CD4-positive, alpha-beta memory T cell (primary cell): ENCODE measurements around the gene BLOC1S4. TPM values are rescaled to one million over a fixed set of nuclear protein-coding genes. Genes with fewer than 3 reads are reported as not detected.

Source experiments
- CTCF ChIA-PET: fragments of 350-600 bp; sonication (Branson Sonifier 250); formaldehyde crosslinking; loops from one replicate; lab custom pipeline; 2021; ENCODE audit warnings: inconsistent platforms; ENCODE audit not compliant: partially characterized antibody; lab: Charles Lee
- POLR2A ChIA-PET: fragments of 350-600 bp; sonication (Branson Sonifier 250); formaldehyde crosslinking; loops from one replicate; lab custom pipeline; 2021; ENCODE audit not compliant: partially characterized antibody; lab: Charles Lee
- DNase-seq, 5 donors: peaks; one replicate each; pipeline versions ENCODE4 v3.0.0 to v3.0.0-alpha.2; 2020 to 2022; ENCODE audit warnings: mixed read lengths in 1 of 5
- H3K27ac ChIP-seq: one replicate; pipeline ENCODE4 v1.7.0; 2013; ENCODE audit warnings: low read depth, low read length
- H3K27me3 ChIP-seq: 2 replicates; pipeline ENCODE4 v1.7.0; 2013; ENCODE audit warnings: mild to moderate bottlenecking, low read length, moderate library complexity; ENCODE audit not compliant: insufficient read depth
- H3K36me3 ChIP-seq: 2 replicates; pipeline ENCODE4 v1.7.0; 2013; ENCODE audit warnings: mild to moderate bottlenecking, low read length, moderate library complexity; ENCODE audit not compliant: insufficient read depth
- H3K4me1 ChIP-seq: 2 replicates; pipeline ENCODE4 v1.7.0; 2013; ENCODE audit warnings: mild to moderate bottlenecking, low read length, moderate library complexity; ENCODE audit not compliant: insufficient read depth
- H3K4me3 ChIP-seq, 2 donors: one replicate each; pipeline ENCODE4 v1.7.0; 2013; ENCODE audit warnings: low read length in 2 of 2, mild to moderate bottlenecking in 1 of 2
- H3K9me3 ChIP-seq, 2 donors: one replicate each; pipeline ENCODE4 v1.7.0; 2013; ENCODE audit warnings: low read length in 2 of 2, control low read depth in 1 of 2; ENCODE audit not compliant: control insufficient read depth in 1 of 2
- H3K27ac Mint-ChIP-seq, 7 donors: one replicate each; pipeline ENCODE4 v1.8.0; 2020 to 2021; ENCODE audit warnings: mixed read lengths in 7 of 7, mild to moderate bottlenecking in 6 of 7, inconsistent platforms in 3 of 7, moderate library complexity in 3 of 7
- H3K27me3 Mint-ChIP-seq, 2 donors: one replicate each; pipeline ENCODE4 v1.8.0; 2020 to 2021; ENCODE audit warnings: mixed read lengths in 2 of 2
- H3K36me3 Mint-ChIP-seq, 2 donors: one replicate each; pipeline ENCODE4 v1.8.0; 2020 to 2021; ENCODE audit warnings: mixed read lengths in 2 of 2, inconsistent platforms in 1 of 2, mild to moderate bottlenecking in 1 of 2
- H3K4me1 Mint-ChIP-seq, 4 donors: one replicate each; pipeline ENCODE4 v1.8.0; 2020 to 2021; ENCODE audit warnings: mixed read lengths in 4 of 4, mild to moderate bottlenecking in 1 of 4
- H3K4me3 Mint-ChIP-seq, 8 donors: one replicate each; pipeline ENCODE4 v1.8.0; 2020 to 2021; ENCODE audit warnings: mixed read lengths in 8 of 8, mild to moderate bottlenecking in 7 of 8, moderate library complexity in 6 of 8, inconsistent platforms in 3 of 8
- H3K9me3 Mint-ChIP-seq, 8 donors: one replicate each; pipeline ENCODE4 v1.8.0; 2020 to 2021; ENCODE audit warnings: mixed read lengths in 8 of 8, mild to moderate bottlenecking in 5 of 8, inconsistent platforms in 3 of 8, moderate library complexity in 1 of 8
- intact Hi-C: fragments of 100-400 bp; cut with micrococcal nuclease; formaldehyde crosslinking; loops from one replicate; pipeline ENCODE4 v1.15.1; 2023
- polyA plus RNA-seq, 2 donors: library from polyadenylated mRNA; unstranded; fragments of 300-500 nt; fragmentation: Illumina TruSeq; gene quantifications; one replicate each; pipeline ENCODE4 v1.2.3, GENCODE V29; 2021
- total RNA-seq, 2 experiments: library from RNA; stranded (reverse); gene quantifications; one replicate each; pipeline ENCODE4 v1.2.3, GENCODE V29; 2021

The BLOC1S4 gene
- total and polyA plus RNA-seq, 4 experiments from 2014 or later, result 35.3 to 76.2 (median 55.2) TPM

- Mint-ChIP-seq H3K27me3 (no peaks in the 10 kb centered on the region), H3K36me3 (no peaks in the 10 kb centered on the region), H3K9me3 (peaks cover 0 to 1% (median 0%) of the 10 kb centered on the region in 8 donors), H3K4me1 (peaks cover 3 to 16% (median 9%) of the 10 kb centered on the region in 4 donors), H3K27ac (peak overlapping the region in 3 of 7 donors; percentile 17 to 78 (median 72)), H3K4me3 (no peak overlapping the region)
- ChIA-PET CTCF (interaction anchor here (2.6 kb wide), 1 partner anchor 147 kb away, joined by 12 read pairs; no protein-coding TSS in a partner anchor), POLR2A (interaction anchor here (1.3 kb wide), 1 partner anchor 42 kb away, joined by 3 read pairs; no protein-coding TSS in a partner anchor)
- intact Hi-C loops, result no loop called here
- Histone ChIP-seq H3K36me3 (no peaks in the 10 kb centered on the region), H3K9me3 (no peaks in the 10 kb centered on the region), H3K27ac (no peak overlapping the region), H3K4me1 (no peaks in the 10 kb centered on the region), H3K27me3 (no peaks in the 10 kb centered on the region), H3K4me3 (no peak overlapping the region)
- DNase-seq, result no peak
These were observed 11.3 kb downstream of the BLOC1S4 start for GRCh38 chr4:6727081-6727942.

- no peak overlapping the region for H3K27ac ChIP-seq
- CTCF ChIA-PET, result interaction anchor here (1.3 to 2.6 kb wide), 2 partner anchors 8 to 146 kb away, joined by 4 to 12 read pairs; no protein-coding TSS in a partner anchor
- intact Hi-C loops, result no loop called here
- Mint-ChIP-seq H3K4me1 (peaks cover 3 to 16% (median 9%) of the 10 kb centered on the region in 4 donors), H3K4me3 (no peak overlapping the region), H3K27me3 (no peaks in the 10 kb centered on the region), H3K9me3 (no peaks in the 10 kb centered on the region), H3K27ac (peak overlapping the region in 4 of 7 donors; percentile 17 to 78 (median 45)), H3K36me3 (no peaks in the 10 kb centered on the region)
- no peak for DNase-seq
- H3K27me3 ChIP-seq, result no peaks in the 10 kb centered on the region
- H3K4me3 ChIP-seq, result no peak overlapping the region
- no peaks in the 10 kb centered on the region for H3K9me3 ChIP-seq
- POLR2A ChIA-PET, result interaction anchor here (1.3 kb wide), 1 partner anchor 41 kb away, joined by 3 read pairs; no protein-coding TSS in a partner anchor
- H3K4me1 ChIP-seq, result no peaks in the 10 kb centered on the region
- H3K36me3 ChIP-seq, result no peaks in the 10 kb centered on the region
These were observed 11.9 kb downstream of the BLOC1S4 start for GRCh38 chr4:6727943-6728250.

- peak overlapping the region in 1 of 8 donors; percentile 41 for H3K4me3 Mint-ChIP-seq
- no peaks in the 10 kb centered on the region for H3K27me3 Mint-ChIP-seq
- peak overlapping the region in 1 of 7 donors; percentile 81 for H3K27ac Mint-ChIP-seq
- Histone ChIP-seq H3K4me1 (no peaks in the 10 kb centered on the region), H3K4me3 (no peak overlapping the region), H3K27me3 (no peaks in the 10 kb centered on the region), H3K36me3 (no peaks in the 10 kb centered on the region), H3K9me3 (no peaks in the 10 kb centered on the region), H3K27ac (no peak overlapping the region)
- ChIA-PET POLR2A (interaction anchor here (1.3 kb wide), 1 partner anchor 41 kb away, joined by 3 read pairs; no protein-coding TSS in a partner anchor), CTCF (interaction anchor here (1.3 to 2.6 kb wide), 3 partner anchors 9 to 146 kb away, joined by 4 to 12 read pairs (median 4); no protein-coding TSS in a partner anchor)
- no peak for DNase-seq
- intact Hi-C loops, result no loop called here
- H3K4me1 Mint-ChIP-seq, result peaks cover 3 to 16% (median 9%) of the 10 kb centered on the region in 4 donors
- no peaks in the 10 kb centered on the region for H3K9me3 Mint-ChIP-seq
- H3K36me3 Mint-ChIP-seq, result no peaks in the 10 kb centered on the region
These were observed 12.5 kb downstream of the BLOC1S4 start for GRCh38 chr4:6728320-6729029.

GRCh38 chr4:6730603-6731317 is 14.8 kb downstream of the BLOC1S4 start:
- ChIA-PET POLR2A (interaction anchor here (0.5 kb wide), 1 partner anchor 13 kb away, joined by 3 read pairs; no protein-coding TSS in a partner anchor), CTCF (interaction anchor here (0.7 to 1.0 kb wide), 4 partner anchors 10 to 480 kb away, joined by 3 to 6 read pairs (median 4); no protein-coding TSS in a partner anchor)
- no peaks in the 10 kb centered on the region for H3K36me3 Mint-ChIP-seq
- H3K4me3 Mint-ChIP-seq, result no peak overlapping the region
- intact Hi-C loops, result no loop called here
- Histone ChIP-seq H3K9me3 (no peaks in the 10 kb centered on the region), H3K27me3 (no peaks in the 10 kb centered on the region), H3K4me1 (no peaks in the 10 kb centered on the region), H3K36me3 (no peaks in the 10 kb centered on the region), H3K27ac (no peak overlapping the region), H3K4me3 (no peak overlapping the region)
- H3K4me1 Mint-ChIP-seq, result peaks cover 3 to 16% (median 9%) of the 10 kb centered on the region in 4 donors
- H3K27me3 Mint-ChIP-seq, result no peaks in the 10 kb centered on the region
- H3K9me3 Mint-ChIP-seq, result no peaks in the 10 kb centered on the region
- no peak for DNase-seq
- H3K27ac Mint-ChIP-seq, result peak overlapping the region in 1 of 7 donors; percentile 60

- Histone ChIP-seq H3K4me1 (no peaks in the 10 kb centered on the region), H3K27ac (no peak overlapping the region), H3K9me3 (no peaks in the 10 kb centered on the region), H3K27me3 (no peaks in the 10 kb centered on the region), H3K36me3 (no peaks in the 10 kb centered on the region), H3K4me3 (no peak overlapping the region)
- H3K4me3 Mint-ChIP-seq, result no peak overlapping the region
- H3K36me3 Mint-ChIP-seq, result no peaks in the 10 kb centered on the region
- CTCF ChIA-PET, result interaction anchor here (1.0 kb wide), 1 partner anchor 11 kb away, joined by 4 read pairs; no protein-coding TSS in a partner anchor
- POLR2A ChIA-PET, result interaction anchor here (0.5 kb wide), 1 partner anchor 12 kb away, joined by 3 read pairs; no protein-coding TSS in a partner anchor
- intact Hi-C loops, result no loop called here
- H3K9me3 Mint-ChIP-seq, result no peaks in the 10 kb centered on the region
- no peak overlapping the region for H3K27ac Mint-ChIP-seq
- no peaks in the 10 kb centered on the region for H3K27me3 Mint-ChIP-seq
- no peak for DNase-seq
- peaks cover 3 to 16% (median 9%) of the 10 kb centered on the region in 4 donors for H3K4me1 Mint-ChIP-seq
These were observed 15.3 kb downstream of the BLOC1S4 start for GRCh38 chr4:6731318-6731675.

- H3K9me3 ChIP-seq, result no peaks in the 10 kb centered on the region
- H3K36me3 ChIP-seq, result no peaks in the 10 kb centered on the region
- H3K4me1 ChIP-seq, result no peaks in the 10 kb centered on the region
- intact Hi-C loops, result no loop called here
- ChIA-PET POLR2A (no interaction called here), CTCF (no interaction called here)
- Mint-ChIP-seq H3K9me3 (no peaks in the 10 kb centered on the region), H3K27me3 (no peaks in the 10 kb centered on the region), H3K27ac (no peak overlapping the region), H3K36me3 (no peaks in the 10 kb centered on the region), H3K4me1 (peaks cover 3 to 13% (median 9%) of the 10 kb centered on the region in 4 donors), H3K4me3 (no peak overlapping the region)
- no peak for DNase-seq
- no peak overlapping the region for H3K4me3 ChIP-seq
- no peaks in the 10 kb centered on the region for H3K27me3 ChIP-seq
- H3K27ac ChIP-seq, result no peak overlapping the region
These were observed 15.8 kb downstream of the BLOC1S4 start for GRCh38 chr4:6731780-6732179.
